GM19463 (cell line): ENCODE measurements around the gene NIPAL1.
A peak's percentile ranks its signal among the peaks of the same experiment; 100 is the strongest.

ENCODE experiments used
- ATAC-seq: cut with Tn5 transposase; IDR thresholded peaks from one replicate; pipeline ENCODE4 v1.9.1; 2021; ENCODE audit warnings: mild to moderate bottlenecking, moderate library complexity; ENCODE audit not compliant: unreplicated experiment

The NIPAL1 gene

DNA sequence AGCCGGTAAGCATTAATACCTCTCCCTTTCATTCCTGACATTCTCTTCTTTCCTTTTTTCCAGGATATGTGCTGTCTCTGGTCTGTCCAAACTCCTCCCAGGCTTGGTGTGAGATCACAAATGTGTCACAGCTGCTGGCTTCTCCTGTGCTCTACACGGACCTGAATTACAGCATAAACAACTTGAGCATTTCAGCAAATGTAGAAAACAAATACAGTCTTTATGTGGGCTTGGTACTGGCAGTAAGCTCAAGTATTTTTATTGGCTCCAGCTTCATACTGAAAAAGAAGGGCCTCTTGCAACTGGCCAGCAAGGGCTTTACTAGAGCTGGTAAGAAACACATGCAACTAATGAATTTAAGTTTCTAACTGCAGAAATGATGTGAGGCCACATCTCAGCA lies 8.4 kb downstream of the NIPAL1 start:
- ATAC-seq, result no peak

DNA sequence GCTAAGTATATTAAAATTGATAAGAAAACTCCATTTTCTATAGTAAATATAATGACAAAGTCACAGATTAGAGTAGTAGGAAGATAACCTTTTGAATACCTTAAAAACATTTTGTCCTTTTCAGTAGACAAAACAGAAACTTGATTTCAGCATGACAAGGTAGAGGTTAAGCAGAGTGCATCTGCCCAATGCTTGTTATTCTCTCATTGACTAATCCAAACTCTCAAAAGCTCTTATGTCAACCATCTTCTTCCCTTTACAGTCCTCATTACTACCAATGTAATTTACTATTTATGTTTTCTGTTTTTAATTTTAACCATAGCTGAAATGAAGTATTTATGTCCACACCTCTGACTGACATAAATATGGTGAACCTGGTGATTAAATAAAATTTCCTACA lies 11.1 kb downstream of the NIPAL1 start:
- peak; percentile 84 for ATAC-seq

DNA sequence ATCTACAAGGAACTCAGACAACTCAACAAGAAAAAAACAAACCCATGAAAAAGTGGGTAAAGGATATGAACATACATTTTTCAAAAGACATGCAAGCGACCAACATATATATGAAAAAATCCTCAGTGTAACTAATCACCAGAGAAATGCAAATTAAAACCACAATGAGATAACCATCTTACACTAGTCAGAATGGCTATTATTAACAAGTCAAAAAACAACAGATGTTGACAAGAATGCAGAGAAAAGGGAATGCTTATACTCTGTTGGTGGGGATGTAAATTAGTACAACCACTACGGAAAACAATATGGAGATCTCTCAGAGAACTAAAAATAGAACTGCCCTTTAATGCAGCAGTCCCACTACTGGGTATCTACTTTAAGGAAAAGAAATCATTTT lies 12.1 kb downstream of the NIPAL1 start:
- ATAC-seq, result peak; percentile 55

DNA sequence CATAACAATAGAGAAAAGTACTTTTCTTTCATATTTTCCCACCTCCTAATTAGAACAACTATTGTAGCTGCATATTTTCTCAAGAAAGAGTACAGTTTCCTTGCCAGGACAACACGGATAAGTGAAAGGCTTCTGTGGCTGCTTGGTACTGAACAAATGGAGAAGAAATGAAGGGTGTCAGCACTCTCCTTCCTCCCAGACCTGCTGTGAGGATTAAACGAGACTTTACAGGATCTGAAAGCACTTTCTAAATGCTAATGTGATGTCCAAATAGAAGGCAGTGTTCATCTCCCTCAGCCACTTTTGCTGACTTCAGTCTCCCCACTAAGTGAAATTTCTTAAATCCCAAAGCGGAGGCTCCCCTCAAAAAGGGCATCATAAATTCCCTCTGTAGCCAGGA lies 13.9 kb downstream of the NIPAL1 start:
- no peak for ATAC-seq

DNA sequence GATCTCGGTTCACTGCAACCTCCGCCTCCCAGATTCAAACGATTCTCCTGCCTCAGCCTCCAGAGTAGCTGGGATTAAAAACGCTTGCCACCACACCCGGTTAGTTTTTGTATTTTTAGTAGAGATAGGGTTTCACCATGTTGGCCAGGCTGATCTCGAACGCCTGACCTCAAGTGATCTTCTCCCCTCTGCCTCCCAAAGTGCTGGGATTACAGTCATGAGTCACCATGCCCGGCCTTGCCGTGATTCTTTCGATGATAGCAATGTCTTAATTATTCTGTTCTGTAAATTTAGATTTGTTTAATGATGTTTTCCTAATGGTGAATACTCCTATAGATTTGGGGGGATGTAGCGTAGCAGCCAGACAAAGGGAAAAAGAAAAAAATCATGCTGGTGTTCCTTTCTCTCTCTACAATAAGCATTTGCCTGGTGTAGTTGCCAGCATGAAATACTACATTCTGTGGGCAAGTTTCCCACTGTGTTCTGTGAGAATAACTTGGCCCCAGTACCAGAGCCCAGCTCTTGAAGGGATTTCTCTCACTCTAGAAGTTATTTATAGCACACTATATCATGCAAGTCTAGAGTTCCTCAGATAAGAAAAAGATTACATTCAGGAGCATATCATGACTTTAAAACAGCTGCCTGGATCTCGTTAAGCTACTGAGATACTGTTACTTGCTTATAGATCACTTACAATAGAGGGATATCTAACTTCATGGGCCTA lies 15.4 kb downstream of the NIPAL1 start:
- no peak for ATAC-seq

DNA sequence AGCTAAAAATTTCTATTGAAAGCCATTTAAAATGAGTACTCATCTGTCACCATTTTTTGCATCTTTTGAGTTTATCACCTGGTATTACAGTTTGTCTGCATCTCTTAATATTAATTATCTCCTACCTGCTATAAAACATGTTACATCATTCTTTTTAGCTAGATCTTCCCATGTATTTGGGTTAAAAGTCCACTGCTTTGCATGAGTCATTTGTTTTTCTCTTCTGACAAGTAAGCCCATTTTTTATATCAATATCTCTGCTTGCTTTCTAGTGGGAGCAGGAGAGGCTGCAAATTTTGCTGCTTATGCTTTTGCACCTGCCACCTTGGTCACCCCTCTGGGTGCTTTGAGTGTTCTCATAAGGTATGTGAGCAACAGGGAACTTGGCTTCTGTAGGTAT lies 16.1 kb downstream of the NIPAL1 start:
- no peak for ATAC-seq

DNA sequence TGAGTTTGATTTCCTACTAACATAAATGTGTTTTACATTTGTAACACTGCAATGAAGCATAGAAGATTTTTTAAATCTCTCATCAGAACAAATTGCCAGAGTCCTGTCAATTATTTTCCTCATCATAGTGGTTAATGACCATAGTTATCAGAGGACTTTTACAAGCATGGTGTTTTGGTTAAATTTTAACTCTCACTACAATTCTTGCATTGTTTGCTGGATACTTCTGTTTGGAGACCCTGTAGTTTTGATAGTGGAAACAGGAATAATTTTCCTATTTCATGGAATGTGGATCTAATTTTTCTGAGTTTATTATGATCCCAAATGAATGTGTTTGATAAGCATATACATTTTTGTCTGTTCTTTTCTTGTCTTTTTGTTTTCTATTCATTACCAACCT lies 16.8 kb downstream of the NIPAL1 start:
- ATAC-seq, result no peak

DNA sequence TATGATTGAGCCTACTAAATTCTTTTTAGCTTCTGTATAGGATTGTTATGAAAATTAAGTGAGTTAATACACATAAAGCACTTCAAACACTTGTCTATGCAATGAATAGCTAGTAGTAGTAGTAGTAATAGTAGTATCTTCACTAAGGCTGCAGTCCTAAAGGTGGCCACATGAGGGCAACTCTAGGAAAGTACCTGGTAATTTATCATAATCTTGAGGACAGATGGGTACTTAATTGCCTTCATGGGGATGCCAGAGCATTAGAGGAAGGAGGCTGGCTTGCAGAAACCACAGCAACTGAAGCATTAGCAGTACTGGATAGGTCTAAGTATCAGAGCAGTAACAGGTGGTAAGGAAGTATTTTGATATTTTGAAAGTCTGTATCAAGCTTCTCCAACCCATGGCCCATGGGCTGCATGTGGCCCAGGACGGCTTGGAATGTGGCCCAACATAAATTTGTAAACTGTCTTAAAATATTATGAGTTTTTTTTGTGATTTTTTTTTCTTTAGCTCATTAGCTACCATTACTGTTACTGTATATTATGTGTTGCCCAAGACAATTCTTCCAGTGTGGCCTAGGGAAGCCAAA lies 17.3 kb downstream of the NIPAL1 start:
- peak; percentile 40 for ATAC-seq

DNA sequence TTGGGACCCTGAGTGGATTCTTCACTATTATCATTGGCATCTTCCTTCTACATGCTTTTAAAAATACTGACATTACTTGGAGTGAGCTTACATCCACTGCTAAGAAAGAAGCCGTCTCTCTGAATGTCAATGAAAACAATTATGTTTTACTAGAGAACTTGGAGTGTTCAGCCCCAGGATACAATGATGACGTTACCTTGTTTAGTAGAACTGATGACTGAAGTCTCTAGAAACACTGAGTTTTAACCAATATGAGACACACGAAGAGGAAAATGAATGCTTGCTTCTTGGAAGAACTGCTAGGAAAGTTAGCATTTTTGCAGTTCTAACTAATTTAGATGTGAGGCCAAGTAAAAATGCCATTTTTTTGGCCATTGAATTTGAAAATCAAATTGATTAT lies 19.4 kb downstream of the NIPAL1 start:
- no peak for ATAC-seq

DNA sequence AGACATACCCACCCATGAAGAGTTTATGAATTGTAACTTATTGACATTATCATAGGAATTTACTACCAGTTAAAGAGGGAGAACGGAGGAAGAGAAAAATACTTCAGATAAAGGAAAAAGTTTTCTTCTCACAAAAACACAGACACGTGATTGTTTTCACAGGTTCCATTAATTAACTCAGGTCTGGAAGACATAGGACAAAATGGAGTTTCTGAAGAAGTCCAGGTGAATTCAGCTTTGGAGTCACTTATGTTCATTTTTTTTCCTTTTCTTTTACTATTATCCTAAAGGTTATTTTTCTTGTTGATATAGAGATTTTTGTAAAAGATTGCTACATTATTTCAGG lies 20.5 kb downstream of the NIPAL1 start:
- no peak for ATAC-seq

DNA sequence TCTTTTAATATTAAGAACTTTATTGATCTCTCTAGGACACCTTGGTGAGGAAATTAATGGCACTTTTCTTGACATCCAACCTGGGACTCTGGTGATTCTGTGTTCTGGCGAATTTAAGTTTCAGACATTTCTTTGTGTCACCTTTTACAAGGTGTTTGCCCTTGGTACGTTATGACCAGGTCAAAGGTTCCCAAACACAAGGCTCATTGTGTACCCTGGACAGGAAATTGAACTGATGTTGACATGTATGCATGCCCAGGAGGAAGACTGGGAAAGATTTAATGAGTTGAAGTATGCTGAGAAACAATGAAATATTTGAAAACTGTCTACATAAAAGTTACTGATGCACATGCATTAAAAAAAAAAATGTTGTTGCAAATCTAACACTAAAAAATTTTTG lies 22.1 kb downstream of the NIPAL1 start:
- ATAC-seq, result no peak

DNA sequence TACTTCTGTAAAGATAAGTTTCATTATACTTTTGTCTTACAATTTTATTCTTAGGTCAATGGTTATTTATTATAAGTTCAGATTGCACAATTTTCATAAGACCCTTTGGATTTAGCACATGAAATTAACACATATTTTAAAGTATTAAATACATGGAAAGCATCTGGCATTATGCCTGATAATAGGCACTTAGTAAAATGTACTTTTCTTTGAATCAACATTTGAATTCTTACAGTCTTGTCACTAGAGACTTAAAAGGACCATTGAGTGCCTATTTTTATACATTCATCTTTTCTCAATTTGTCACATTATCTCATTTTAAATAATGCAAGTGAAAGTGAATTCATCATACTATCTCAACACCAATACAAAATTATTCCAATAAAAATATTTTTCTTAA lies 23.0 kb downstream of the NIPAL1 start:
- ATAC-seq, result no peak

DNA sequence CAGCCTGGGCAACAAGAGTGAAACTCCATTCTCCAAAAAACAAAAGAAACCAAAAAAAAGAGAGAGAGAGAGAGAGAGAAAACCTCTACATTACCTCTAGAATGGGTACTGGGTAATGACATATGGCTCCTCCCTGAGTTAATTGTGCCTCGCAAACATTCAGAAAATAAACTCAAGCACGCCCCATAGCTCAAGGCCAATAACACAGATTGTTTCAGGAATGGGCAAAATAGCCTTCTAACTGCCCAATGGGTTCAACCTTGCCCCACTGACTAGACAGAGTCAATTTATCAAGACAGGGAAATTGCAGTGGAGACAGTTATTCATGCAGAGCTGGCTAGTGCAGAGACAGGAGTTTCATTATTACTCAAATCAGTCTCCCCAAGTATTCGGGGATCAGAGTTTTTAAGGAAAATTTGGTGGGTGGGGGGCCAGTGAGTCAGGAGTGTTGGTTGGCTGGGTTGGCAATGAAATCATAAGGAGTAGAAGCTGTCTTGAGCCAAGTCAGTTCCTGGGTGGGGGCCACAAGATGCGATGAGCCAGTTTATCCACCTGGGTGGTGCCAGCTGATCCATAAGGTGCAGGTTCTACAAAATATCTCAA lies 25.1 kb downstream of the NIPAL1 start:
- no peak for ATAC-seq

DNA sequence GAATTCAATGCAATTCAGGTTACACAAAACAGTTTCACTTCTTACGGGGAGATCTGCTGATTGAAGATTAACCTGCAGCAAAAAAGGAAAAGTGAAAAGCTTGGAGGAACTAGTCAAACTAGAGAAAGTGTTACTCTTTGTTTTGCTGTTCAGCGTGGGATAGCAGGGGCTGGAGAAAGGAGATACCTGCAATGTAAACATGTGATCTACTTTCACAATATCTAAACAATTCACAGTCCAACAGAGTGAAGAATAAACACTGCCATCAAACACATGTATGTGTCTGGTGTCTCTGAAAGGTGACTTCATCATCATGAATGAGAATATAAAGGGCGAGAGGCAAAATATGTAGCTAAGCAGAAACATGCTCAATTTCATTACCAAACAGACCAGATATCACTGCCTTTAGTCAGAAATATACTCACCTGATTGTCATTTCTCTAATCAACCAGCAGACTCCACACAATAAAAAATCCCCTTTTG lies 26.4 kb downstream of the NIPAL1 start:
- no peak for ATAC-seq

DNA sequence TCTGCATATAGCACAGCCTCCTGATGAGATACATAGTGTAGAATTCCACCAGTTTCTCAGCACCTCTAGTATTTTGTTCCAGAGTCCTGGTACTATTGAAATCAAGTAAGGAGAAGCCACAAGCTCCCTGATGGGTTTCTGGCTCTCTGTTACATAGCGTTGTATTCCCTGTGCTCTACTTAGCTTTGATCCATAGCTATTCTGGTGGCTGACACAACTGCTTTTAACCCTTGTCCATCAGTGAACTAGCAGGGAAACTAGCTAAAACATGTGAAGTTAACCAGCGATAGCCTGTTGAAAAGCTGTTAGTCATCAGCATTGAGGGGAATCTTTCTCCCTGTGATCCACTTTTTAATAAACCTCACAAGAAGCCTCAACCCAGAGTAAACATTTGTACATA lies 26.9 kb downstream of the NIPAL1 start:
- ATAC-seq, result no peak

DNA sequence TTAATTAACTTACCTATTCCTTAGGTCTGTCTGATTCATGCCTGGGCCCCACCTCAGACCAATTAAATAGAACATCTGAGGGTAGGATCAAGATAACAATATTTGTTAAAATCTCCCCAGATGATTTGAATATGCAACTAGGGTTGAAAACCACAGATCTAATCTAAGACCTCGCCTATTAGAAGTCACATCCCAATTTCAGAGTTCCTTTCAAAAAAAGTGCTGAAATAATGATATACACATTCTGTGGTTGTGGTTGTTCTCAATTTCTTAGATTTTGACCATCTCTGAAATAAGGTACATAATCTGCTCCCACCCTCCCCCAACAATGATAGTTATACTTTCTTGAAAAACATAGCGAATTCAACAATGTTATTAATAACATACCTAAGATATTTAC lies 27.7 kb downstream of the NIPAL1 start:
- ATAC-seq, result no peak

DNA sequence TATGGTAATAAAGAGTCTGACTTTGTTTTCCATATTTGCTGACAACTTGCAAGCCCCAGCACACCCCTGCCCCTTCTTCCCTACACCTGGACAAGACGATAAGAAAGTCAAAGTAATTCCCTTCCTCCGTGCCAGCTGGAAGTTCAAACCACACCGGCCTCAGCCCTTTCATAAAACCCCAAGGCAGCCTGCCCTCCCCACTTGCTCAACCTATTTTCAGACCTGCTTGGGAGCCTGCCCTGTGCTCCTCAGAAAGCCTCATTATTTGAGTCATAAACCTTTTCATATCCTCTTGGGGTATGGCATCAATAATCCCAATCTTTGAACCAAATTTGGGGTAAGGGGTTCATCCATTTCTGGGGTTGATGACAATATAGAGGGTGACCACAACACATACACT lies 29.5 kb downstream of the NIPAL1 start:
- ATAC-seq, result no peak

DNA sequence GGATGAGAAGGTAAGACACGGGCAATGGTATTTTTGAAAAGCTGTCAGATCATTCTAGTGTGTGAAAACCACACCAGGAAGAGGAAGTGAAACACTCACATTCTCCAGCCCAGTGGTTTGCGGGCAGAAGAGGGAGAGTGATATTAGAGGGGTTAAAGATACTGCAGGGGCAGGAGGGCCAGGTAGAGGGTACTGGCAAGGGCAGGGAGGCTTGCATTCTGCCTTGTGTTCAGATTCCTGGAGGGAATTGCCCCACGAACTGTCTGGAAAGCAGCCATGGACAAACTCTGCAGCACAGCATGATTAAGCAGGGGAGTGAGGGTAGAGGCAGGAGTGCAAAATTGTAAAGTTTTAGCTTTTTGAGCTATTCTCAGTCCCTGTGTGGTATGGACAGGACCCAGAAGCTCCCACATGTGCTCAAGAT lies 30.9 kb downstream of the NIPAL1 start:
- peak; percentile 98 for ATAC-seq

DNA sequence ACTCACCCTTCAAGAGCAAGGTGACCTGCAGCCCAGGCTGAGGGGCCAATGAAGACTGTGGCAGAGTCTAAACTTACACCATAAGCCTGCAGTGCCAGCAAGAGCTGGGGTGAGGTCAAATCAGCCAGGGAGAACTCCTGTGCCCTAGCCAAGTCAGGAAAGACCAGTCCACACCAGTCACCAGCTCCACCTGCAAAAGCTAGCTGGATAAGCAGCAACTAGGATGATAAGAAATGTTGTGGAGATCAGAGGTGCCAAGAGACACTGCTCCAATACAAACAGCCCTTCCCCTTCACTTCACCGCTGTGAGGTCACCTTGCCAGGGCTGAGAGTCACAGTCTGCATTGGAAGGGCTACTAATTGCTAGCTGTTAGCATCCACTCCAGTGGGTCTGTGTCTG lies 31.3 kb downstream of the NIPAL1 start:
- no peak for ATAC-seq

DNA sequence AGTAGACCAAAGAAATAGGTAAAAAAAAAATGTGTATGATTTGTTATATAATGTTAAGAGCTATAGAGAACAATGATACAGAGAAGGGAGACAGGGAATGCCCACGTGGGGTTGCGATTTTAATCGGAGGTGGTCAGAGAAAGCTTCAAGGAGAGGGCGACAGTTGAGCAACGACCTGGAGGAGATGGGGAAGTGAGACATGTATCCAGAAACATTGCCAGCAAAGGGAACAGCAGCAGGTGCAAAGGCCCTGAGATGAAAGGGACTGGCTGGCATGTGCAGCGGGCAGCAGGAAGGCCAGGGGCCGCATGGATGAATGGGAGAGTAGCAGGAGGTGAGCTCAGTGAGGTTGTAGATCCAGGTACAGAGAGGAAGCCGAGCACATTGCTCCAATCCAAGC lies 32.9 kb downstream of the NIPAL1 start:
- ATAC-seq, result no peak

DNA sequence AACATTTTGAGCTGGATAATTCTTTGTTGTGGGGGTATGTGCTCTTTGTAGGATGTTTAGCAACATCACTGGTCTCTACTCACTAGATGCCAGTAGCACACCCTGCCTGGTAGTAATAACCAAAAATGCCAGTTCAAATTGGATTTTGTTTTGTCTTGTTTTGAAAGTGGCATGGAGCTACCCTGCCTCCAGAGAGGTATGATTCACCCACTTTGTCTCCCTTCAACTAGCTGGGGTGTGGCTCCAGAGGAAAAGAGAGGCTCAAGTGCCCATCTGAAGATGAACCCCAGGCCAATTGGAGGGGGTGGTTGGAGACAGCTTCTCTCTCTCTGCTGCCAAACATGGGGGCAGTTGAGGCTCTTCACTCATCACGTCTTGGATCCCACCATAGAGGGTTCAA lies 34.5 kb downstream of the NIPAL1 start:
- no peak for ATAC-seq
